HCT116 (cell line): ENCODE data around the gene CCDC9.

Experiments
- CBX3 ChIP-seq: IDR thresholded peaks from 2 replicates; pipeline ENCODE4 v1.6.1; 2012; ENCODE audit warnings: low read depth
- CTCF ChIP-seq, 3 experiments: fragments of 200-600 bp in 1 of 3; sonication (generic) in 1 of 3; IDR thresholded peaks in 2 of 3; conservative IDR thresholded peaks in 1 of 3; 2 replicates each; pipeline ENCODE4 v1.5.1; 2012 to 2017; ENCODE audit warnings: low read depth in 2 of 3, low read length in 2 of 3, antibody characterized with exemption in 1 of 3, borderline replicate concordance in 1 of 3, control low read depth in 1 of 3, mild to moderate bottlenecking in 1 of 3, mixed read lengths in 1 of 3, mixed run types in 1 of 3, moderate library complexity in 1 of 3; ENCODE audit not compliant: insufficient read depth in 1 of 3
- EZH2 ChIP-seq: fragments of 200-600 bp; sonication (generic); IDR thresholded peaks from 2 replicates; pipeline ENCODE4 v1.6.1; 2017; ENCODE audit warnings: antibody characterized with exemption, mixed run types
- JUND ChIP-seq: IDR thresholded peaks from 2 replicates; pipeline ENCODE4 v1.6.1; 2012
- MAX ChIP-seq: IDR thresholded peaks from 2 replicates; pipeline ENCODE4 v1.6.1; 2012
- POLR2A ChIP-seq: IDR thresholded peaks from 2 replicates; pipeline ENCODE4 v1.7.0; 2011; ENCODE audit warnings: borderline replicate concordance; ENCODE audit not compliant: insufficient read depth, insufficient read length; ENCODE audit errors: extremely low read depth
- POLR2AphosphoS5 ChIP-seq: IDR thresholded peaks from 2 replicates; pipeline ENCODE4 v1.6.1; 2011; ENCODE audit warnings: mild to moderate bottlenecking, low read depth, low read length, moderate library complexity
- REST ChIP-seq: IDR thresholded peaks from 2 replicates; pipeline ENCODE4 v1.6.1; 2012; ENCODE audit warnings: low read depth
- SIN3A ChIP-seq: IDR thresholded peaks from 2 replicates; pipeline ENCODE4 v1.6.1; 2012; ENCODE audit warnings: low read depth
- ZFX ChIP-seq: fragments of 450-650 bp; IDR thresholded peaks from 2 replicates; pipeline ENCODE4 v1.6.1; 2017
- ZNF274 ChIP-seq: fragments of 200-500 bp; sonication (Bioruptor generic); IDR thresholded peaks from 2 replicates; pipeline ENCODE4 v1.6.1; 2014; ENCODE audit warnings: mild to moderate bottlenecking, low read depth, low read length, inconsistent platforms

- no peak for TF ChIP-seq CTCF (IDR thresholded peaks at IDR 0.05 in 2 of 3, conservative IDR thresholded peaks at IDR 0.05 in 1 of 3; ENCODE audit: borderline replicate concordance in 1 of 3, insufficient read depth in 1 of 3, low read depth in 2 of 3, low read length in 2 of 3)
- no peak for TF ChIP-seq REST
- no peak for TF ChIP-seq JUND
- no peak for TF ChIP-seq POLR2A
- TF ChIP-seq MAX = no peak
- TF ChIP-seq EZH2 = no peak
- no peak for TF ChIP-seq POLR2AphosphoS5
- no peak for TF ChIP-seq ZFX
- TF ChIP-seq SIN3A = no peak
- no peak for TF ChIP-seq ZNF274
- TF ChIP-seq CBX3 = no peak
Observed at GRCh38 chr19:47239152-47239551, 17.2 kb upstream of the CCDC9 start.
